Measurements from ENCODE around the gene NTN1.

NTN1 gene

GRCh38 chr17:9202532-9202931, 181.2 kb downstream of the NTN1 start:
- Histone ChIP-seq H3K36me3 (ENCODE audit: control insufficient read depth in 4 of 4, insufficient read depth in 4 of 4, low read length in 3 of 4) (no peaks in the 10 kb centered on the region), H3K27ac (ENCODE audit: insufficient read depth in 1 of 2, low read depth in 1 of 2, low read length in 2 of 2, poor library complexity in 1 of 2, severe bottlenecking in 2 of 2) (no peak overlapping the region), H3K27me3 (replicated peaks in 2 of 5; ENCODE audit: control insufficient read depth in 4 of 5, insufficient read depth in 5 of 5, low read length in 4 of 5) (no peaks in the 10 kb centered on the region), H3K9me3 (ENCODE audit: control extremely low read depth in 1 of 5, control insufficient read depth in 4 of 5, insufficient read depth in 2 of 5, low read depth in 1 of 5, low read length in 4 of 5) (no peaks in the 10 kb centered on the region), H3K4me1 (ENCODE audit: control extremely low read depth in 1 of 4, control insufficient read depth in 4 of 4, insufficient read depth in 4 of 4, low read length in 3 of 4) (peaks cover 0 to 46% (median 14%) of the 10 kb centered on the region in 4 experiments), H3K4me3 (ENCODE audit: control insufficient read depth in 1 of 7, extremely low read depth in 1 of 7, insufficient read depth in 4 of 7, low read depth in 2 of 7, low read length in 6 of 7) (no peak overlapping the region)
- no peak for DNase-seq
- WGBS (ENCODE audit: insufficient coverage), result 95% methylated on average over 3 of the region's 5 CpGs
- ChIA-PET CTCF (no interaction called here), POLR2A (no interaction called here)

- H3K27ac ChIP-seq (ENCODE audit: insufficient read depth in 1 of 2, low read depth in 1 of 2, low read length in 2 of 2, poor library complexity in 1 of 2, severe bottlenecking in 2 of 2), result no peak overlapping the region
- H3K9me3 ChIP-seq (ENCODE audit: control extremely low read depth in 1 of 5, control insufficient read depth in 4 of 5, insufficient read depth in 2 of 5, low read depth in 1 of 5, low read length in 4 of 5), result no peaks in the 10 kb centered on the region
- POLR2A ChIA-PET, result no interaction called here
- 100% methylated on average over 1 of the region's 3 CpGs for WGBS (ENCODE audit: insufficient coverage)
- H3K4me3 ChIP-seq (ENCODE audit: control insufficient read depth in 1 of 7, extremely low read depth in 1 of 7, insufficient read depth in 4 of 7, low read depth in 2 of 7, low read length in 6 of 7), result no peak overlapping the region
- CTCF ChIA-PET, result interaction anchor here (0.7 kb wide), 1 partner anchor 142 kb away, joined by 3 read pairs; no protein-coding TSS in a partner anchor
- H3K27me3 ChIP-seq (replicated peaks in 2 of 5; ENCODE audit: control insufficient read depth in 4 of 5, insufficient read depth in 5 of 5, low read length in 4 of 5), result no peaks in the 10 kb centered on the region
- peak in 2 of 3 donors; percentile 48 to 59 for DNase-seq
- no peaks in the 10 kb centered on the region for H3K36me3 ChIP-seq (ENCODE audit: control insufficient read depth in 4 of 4, insufficient read depth in 4 of 4, low read length in 3 of 4)
- peaks cover 0 to 46% (median 14%) of the 10 kb centered on the region in 4 experiments for H3K4me1 ChIP-seq (ENCODE audit: control extremely low read depth in 1 of 4, control insufficient read depth in 4 of 4, insufficient read depth in 4 of 4, low read length in 3 of 4)
Observed at GRCh38 chr17:9203771-9204425, 182.6 kb downstream of the NTN1 start.

- peaks cover 0 to 42% (median 14%) of the 10 kb centered on the region in 4 experiments for H3K4me1 ChIP-seq (ENCODE audit: control extremely low read depth in 1 of 4, control insufficient read depth in 4 of 4, insufficient read depth in 4 of 4, low read length in 3 of 4)
- no peaks in the 10 kb centered on the region for H3K9me3 ChIP-seq (ENCODE audit: control extremely low read depth in 1 of 5, control insufficient read depth in 4 of 5, insufficient read depth in 2 of 5, low read depth in 1 of 5, low read length in 4 of 5)
- no peaks in the 10 kb centered on the region for H3K27me3 ChIP-seq (replicated peaks in 2 of 5; ENCODE audit: control insufficient read depth in 4 of 5, insufficient read depth in 5 of 5, low read length in 4 of 5)
- H3K4me3 ChIP-seq (ENCODE audit: control insufficient read depth in 1 of 7, extremely low read depth in 1 of 7, insufficient read depth in 4 of 7, low read depth in 2 of 7, low read length in 6 of 7), result no peak overlapping the region
- POLR2A ChIA-PET, result no interaction called here
- WGBS (ENCODE audit: insufficient coverage), result 50% methylated on average over 2 of the region's 5 CpGs
- no peak overlapping the region for H3K27ac ChIP-seq (ENCODE audit: insufficient read depth in 1 of 2, low read depth in 1 of 2, low read length in 2 of 2, poor library complexity in 1 of 2, severe bottlenecking in 2 of 2)
- CTCF ChIA-PET, result interaction anchor here (0.7 kb wide), 1 partner anchor 143 kb away, joined by 3 read pairs; no protein-coding TSS in a partner anchor
- H3K36me3 ChIP-seq (ENCODE audit: control insufficient read depth in 4 of 4, insufficient read depth in 4 of 4, low read length in 3 of 4), result no peaks in the 10 kb centered on the region
- DNase-seq, result peak; percentile 19 to 71 (median 65)
Observed at GRCh38 chr17:9204637-9205329, 183.5 kb downstream of the NTN1 start.

GRCh38 chr17:9205520-9206409, 184.5 kb downstream of the NTN1 start:
- Histone ChIP-seq H3K27me3 (replicated peaks in 2 of 5; ENCODE audit: control insufficient read depth in 4 of 5, insufficient read depth in 5 of 5, low read length in 4 of 5) (no peaks in the 10 kb centered on the region), H3K4me3 (ENCODE audit: control insufficient read depth in 1 of 7, extremely low read depth in 1 of 7, insufficient read depth in 4 of 7, low read depth in 2 of 7, low read length in 6 of 7) (no peak overlapping the region), H3K27ac (ENCODE audit: insufficient read depth in 1 of 2, low read depth in 1 of 2, low read length in 2 of 2, poor library complexity in 1 of 2, severe bottlenecking in 2 of 2) (no peak overlapping the region), H3K4me1 (ENCODE audit: control extremely low read depth in 1 of 4, control insufficient read depth in 4 of 4, insufficient read depth in 4 of 4, low read length in 3 of 4) (peaks cover under 1 to 39% (median 14%) of the 10 kb centered on the region in 4 experiments), H3K36me3 (ENCODE audit: control insufficient read depth in 4 of 4, insufficient read depth in 4 of 4, low read length in 3 of 4) (no peaks in the 10 kb centered on the region), H3K9me3 (ENCODE audit: control extremely low read depth in 1 of 5, control insufficient read depth in 4 of 5, insufficient read depth in 2 of 5, low read depth in 1 of 5, low read length in 4 of 5) (no peaks in the 10 kb centered on the region)
- DNase-seq, result no peak
- ChIA-PET CTCF (no interaction called here), POLR2A (no interaction called here)
- WGBS (ENCODE audit: insufficient coverage), result 96% methylated on average over 13 of the region's 14 CpGs

GRCh38 chr17:9206410-9206703, 185.0 kb downstream of the NTN1 start:
- 100% methylated on average over 2 of the region's 8 CpGs for WGBS (ENCODE audit: insufficient coverage)
- Histone ChIP-seq H3K27me3 (replicated peaks in 2 of 5; ENCODE audit: control insufficient read depth in 4 of 5, insufficient read depth in 5 of 5, low read length in 4 of 5) (no peaks in the 10 kb centered on the region), H3K36me3 (ENCODE audit: control insufficient read depth in 4 of 4, insufficient read depth in 4 of 4, low read length in 3 of 4) (no peaks in the 10 kb centered on the region), H3K4me3 (ENCODE audit: control insufficient read depth in 1 of 7, extremely low read depth in 1 of 7, insufficient read depth in 4 of 7, low read depth in 2 of 7, low read length in 6 of 7) (no peak overlapping the region), H3K27ac (ENCODE audit: insufficient read depth in 1 of 2, low read depth in 1 of 2, low read length in 2 of 2, poor library complexity in 1 of 2, severe bottlenecking in 2 of 2) (no peak overlapping the region), H3K4me1 (ENCODE audit: control extremely low read depth in 1 of 4, control insufficient read depth in 4 of 4, insufficient read depth in 4 of 4, low read length in 3 of 4) (peaks cover 3 to 39% (median 15%) of the 10 kb centered on the region in 4 experiments), H3K9me3 (ENCODE audit: control extremely low read depth in 1 of 5, control insufficient read depth in 4 of 5, insufficient read depth in 2 of 5, low read depth in 1 of 5, low read length in 4 of 5) (no peaks in the 10 kb centered on the region)
- CTCF ChIA-PET, result no interaction called here
- DNase-seq, result no peak
- POLR2A ChIA-PET, result no interaction called here

GRCh38 chr17:9206741-9207332, 185.5 kb downstream of the NTN1 start:
- 90% methylated on average over 11 of the region's 14 CpGs for WGBS (ENCODE audit: insufficient coverage)
- Histone ChIP-seq H3K36me3 (ENCODE audit: control insufficient read depth in 4 of 4, insufficient read depth in 4 of 4, low read length in 3 of 4) (no peaks in the 10 kb centered on the region), H3K27ac (ENCODE audit: insufficient read depth in 1 of 2, low read depth in 1 of 2, low read length in 2 of 2, poor library complexity in 1 of 2, severe bottlenecking in 2 of 2) (no peak overlapping the region), H3K4me1 (ENCODE audit: control extremely low read depth in 1 of 4, control insufficient read depth in 4 of 4, insufficient read depth in 4 of 4, low read length in 3 of 4) (peaks cover 3 to 39% (median 15%) of the 10 kb centered on the region in 4 experiments), H3K9me3 (ENCODE audit: control extremely low read depth in 1 of 5, control insufficient read depth in 4 of 5, insufficient read depth in 2 of 5, low read depth in 1 of 5, low read length in 4 of 5) (no peaks in the 10 kb centered on the region), H3K27me3 (replicated peaks in 2 of 5; ENCODE audit: control insufficient read depth in 4 of 5, insufficient read depth in 5 of 5, low read length in 4 of 5) (no peaks in the 10 kb centered on the region), H3K4me3 (ENCODE audit: control insufficient read depth in 1 of 7, extremely low read depth in 1 of 7, insufficient read depth in 4 of 7, low read depth in 2 of 7, low read length in 6 of 7) (no peak overlapping the region)
- ChIA-PET POLR2A (no interaction called here), CTCF (no interaction called here)
- no peak for DNase-seq

Measured in common myeloid progenitor, CD34-positive (primary cell).